Hindlimb muscle (tissue), 1 donor: ENCODE measurements around the gene TTLL7. TPM values are rescaled to one million over a fixed set of nuclear protein-coding genes. Genes with fewer than 3 reads are reported as not detected.

ENCODE experiments used
- polyA plus RNA-seq: library from polyadenylated mRNA; unstranded; fragments of 120-200 nt; gene quantifications from one replicate; pipeline ENCODE4 v1.2.1, GENCODE V29; 2013; ENCODE audit not compliant: insufficient read length

Gene TTLL7
- polyA plus RNA-seq, 1 donor: 26.6 TPM

Other genes with a start within 250 kb of the TTLL7 start
- 21.3 TPM for gene PRKACB, start 145.1 kb upstream of the TTLL7 start, polyA plus RNA-seq